T-cell (primary cell): ENCODE measurements around the gene GPHB5. TPM values are rescaled to one million over a fixed set of nuclear protein-coding genes. Genes with fewer than 3 reads are reported as not detected.

Experiments used
- ATAC-seq, 4 experiments: fragments of 200-7000 bp in 3 of 4; fragments of 150-1000 bp in 1 of 4; cut with Tn5 transposase; replicated peaks in 1 of 4; 1 replicate in 3 of 4; 2 replicates in 1 of 4; pipeline ENCODE4 v1.10.0; 2021; ENCODE audit warnings: moderate library complexity in 3 of 4, mild to moderate bottlenecking in 2 of 4, moderate number of reproducible peaks in 1 of 4
- CTCF ChIA-PET, 2 donors: fragments of 300-600 bp; sonication (Branson Sonifier 250); formaldehyde crosslinking; loops; one replicate each; lab custom pipeline; 2022; ENCODE audit warnings: antibody characterized with exemption in 2 of 2; lab: Charles Lee
- POLR2A ChIA-PET, 2 donors: fragments of 300-600 bp; sonication (Branson Sonifier 250); formaldehyde crosslinking; loops; one replicate each; lab custom pipeline; 2022; ENCODE audit warnings: antibody characterized with exemption in 2 of 2; lab: Charles Lee
- DNase-seq, 35 experiments: peaks; one replicate each; pipeline versions ENCODE4 v3.0.0 to v3.0.0-alpha.2; 2013 to 2023
- H3K27ac ChIP-seq: one replicate; pipeline ENCODE4 v1.5.1; 2013; ENCODE audit warnings: low read length
- H3K27me3 ChIP-seq, 2 experiments: replicated peaks in 1 of 2; 1 replicate in 1 of 2; 2 replicates in 1 of 2; pipeline versions ENCODE4 v1.6.1 to v1.7.0; 2013; ENCODE audit warnings: low read length in 1 of 2, mixed read lengths in 1 of 2; ENCODE audit not compliant: control insufficient read depth in 2 of 2, insufficient read depth in 2 of 2; ENCODE audit errors: extremely low read depth in 1 of 2
- H3K36me3 ChIP-seq, 2 donors: 1 replicate in 1 of 2; 2 replicates in 1 of 2; pipeline versions ENCODE4 v1.6.1 to v1.7.0; 2013; ENCODE audit warnings: low read length in 1 of 2; ENCODE audit not compliant: control insufficient read depth in 2 of 2, insufficient read depth in 1 of 2; ENCODE audit errors: extremely low read depth in 1 of 2
- H3K4me1 ChIP-seq, 2 experiments: 1 replicate in 1 of 2; 2 replicates in 1 of 2; pipeline versions ENCODE4 v1.6.1 to v1.7.0; 2013; ENCODE audit warnings: low read length in 2 of 2, mixed read lengths in 1 of 2; ENCODE audit not compliant: insufficient read depth in 2 of 2, control insufficient read depth in 1 of 2; ENCODE audit errors: extremely low read depth in 1 of 2
- H3K4me3 ChIP-seq, 2 donors: 1 replicate in 1 of 2; 2 replicates in 1 of 2; pipeline versions ENCODE4 v1.5.1 to v1.7.0; 2013; ENCODE audit warnings: mild to moderate bottlenecking in 2 of 2, low read length in 1 of 2, moderate library complexity in 1 of 2; ENCODE audit not compliant: control insufficient read depth in 1 of 2; ENCODE audit errors: extremely low read depth in 1 of 2
- H3K9me3 ChIP-seq: 2 replicates; pipeline ENCODE4 v1.7.0; 2013
- H3K27ac Mint-ChIP-seq, 2 donors: one replicate each; pipeline ENCODE4 v1.8.0; 2020 to 2021; ENCODE audit warnings: mild to moderate bottlenecking in 2 of 2, mixed read lengths in 2 of 2
- H3K27me3 Mint-ChIP-seq, 2 donors: one replicate each; pipeline ENCODE4 v1.8.0; 2021 to 2022; ENCODE audit warnings: mixed read lengths in 2 of 2
- H3K36me3 Mint-ChIP-seq: one replicate; pipeline ENCODE4 v1.8.0; 2021; ENCODE audit warnings: mixed read lengths
- H3K4me1 Mint-ChIP-seq, 3 donors: one replicate each; pipeline ENCODE4 v1.8.0; 2020 to 2022; ENCODE audit warnings: mixed read lengths in 3 of 3, mild to moderate bottlenecking in 1 of 3
- H3K4me3 Mint-ChIP-seq, 3 donors: one replicate each; pipeline ENCODE4 v1.8.0; 2020 to 2022; ENCODE audit warnings: mild to moderate bottlenecking in 3 of 3, mixed read lengths in 3 of 3, moderate library complexity in 3 of 3
- H3K9me3 Mint-ChIP-seq, 3 donors: one replicate each; pipeline ENCODE4 v1.8.0; 2020 to 2022; ENCODE audit warnings: mixed read lengths in 3 of 3
- WGBS: methylation state at CpG from one replicate; pipeline ENCODE4 v1.1.5; 2013; ENCODE audit warnings: missing lambda C conversion rate; ENCODE audit not compliant: insufficient coverage; 5-methylcytosine and 5-hydroxymethylcytosine counted together
- total RNA-seq, 35 experiments: library from RNA in 6 of 35; stranded (reverse) in 6 of 35; fragments of 120-200 nt in 1 of 35; gene quantifications; one replicate each; pipeline versions ENCODE4 v1.2.1 to v1.2.4 and lab custom pipeline; 2013 to 2026

Gene GPHB5
- total RNA-seq, 5 donors from 2014 or later (not counting 1 experiment from before 2014, with no cell fraction given): not detected

DNA sequence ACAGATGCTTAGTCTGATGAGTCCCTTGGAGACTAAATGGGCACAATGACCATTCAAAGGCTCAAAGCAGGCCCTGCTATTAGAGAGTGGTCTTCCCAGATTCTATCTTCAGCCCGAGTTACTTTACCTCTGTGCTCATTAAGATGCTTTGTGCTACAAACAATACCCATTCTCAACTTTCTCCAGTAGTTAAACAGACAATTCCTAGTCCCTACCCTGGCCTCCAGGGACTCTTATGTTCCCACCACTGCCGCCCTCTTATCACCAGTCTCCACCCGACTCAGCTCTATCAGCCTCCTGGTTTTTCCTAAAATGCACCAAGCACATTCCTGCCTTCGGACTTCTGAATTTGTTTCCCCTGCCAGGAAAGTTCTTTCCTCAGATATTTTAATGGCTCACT lies 25.6 kb upstream of the GPHB5 start:
- Histone ChIP-seq H3K4me3 (no peak overlapping the region), H3K27ac (no peak overlapping the region), H3K36me3 (no peaks in the 10 kb centered on the region), H3K27me3 (peaks cover 2 to 20% of the 10 kb centered on the region in 2 experiments), H3K4me1 (no peaks in the 10 kb centered on the region), H3K9me3 (no peaks in the 10 kb centered on the region)
- Mint-ChIP-seq H3K36me3 (no peaks in the 10 kb centered on the region), H3K9me3 (no peaks in the 10 kb centered on the region), H3K4me1 (no peaks in the 10 kb centered on the region), H3K27me3 (peaks cover 29 to 39% of the 10 kb centered on the region in 2 donors), H3K4me3 (no peak overlapping the region), H3K27ac (no peak overlapping the region)
- POLR2A ChIA-PET: no interaction called here
- CTCF ChIA-PET: no interaction called here
- 73% methylated on average over 4 of the region's 4 CpGs for WGBS
- DNase-seq (no peak), ATAC-seq (no peak)

DNA sequence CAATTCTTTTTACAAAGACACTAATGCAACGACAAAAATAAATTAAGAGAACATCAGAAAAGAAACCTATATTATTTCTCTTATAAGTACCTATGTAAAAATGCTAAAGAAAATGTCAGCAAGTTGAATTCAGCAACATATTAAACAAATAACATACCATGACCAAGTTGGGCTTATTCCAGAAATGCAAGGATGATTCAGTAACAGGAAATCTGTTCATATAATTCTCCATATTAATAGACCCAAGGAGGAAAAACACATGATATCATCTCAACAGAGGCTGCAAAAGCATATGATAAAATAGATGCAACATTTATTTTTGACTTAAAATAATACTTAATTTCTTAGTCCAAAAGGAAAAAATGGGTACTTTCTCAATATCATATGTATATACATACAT lies 25.1 kb upstream of the GPHB5 start:
- no peaks in the 10 kb centered on the region for H3K36me3 ChIP-seq
- H3K4me3 ChIP-seq: no peak overlapping the region
- H3K27me3 Mint-ChIP-seq: peaks cover 29 to 39% of the 10 kb centered on the region in 2 donors
- no peaks in the 10 kb centered on the region for H3K4me1 Mint-ChIP-seq
- no peak overlapping the region for H3K27ac ChIP-seq
- H3K9me3 ChIP-seq: no peaks in the 10 kb centered on the region
- DNase-seq (no peak), ATAC-seq (no peak)
- no peaks in the 10 kb centered on the region for H3K36me3 Mint-ChIP-seq
- H3K4me1 ChIP-seq: no peaks in the 10 kb centered on the region
- POLR2A ChIA-PET: no interaction called here
- peaks cover 0 to under 1% (median 0%) of the 10 kb centered on the region in 3 donors for H3K9me3 Mint-ChIP-seq
- CTCF ChIA-PET: no interaction called here
- peaks cover 2 to 20% of the 10 kb centered on the region in 2 experiments for H3K27me3 ChIP-seq
- H3K27ac Mint-ChIP-seq: no peak overlapping the region
- WGBS: no CpG with 5 or more reads among the region's 1 CpG
- no peak overlapping the region for H3K4me3 Mint-ChIP-seq

DNA sequence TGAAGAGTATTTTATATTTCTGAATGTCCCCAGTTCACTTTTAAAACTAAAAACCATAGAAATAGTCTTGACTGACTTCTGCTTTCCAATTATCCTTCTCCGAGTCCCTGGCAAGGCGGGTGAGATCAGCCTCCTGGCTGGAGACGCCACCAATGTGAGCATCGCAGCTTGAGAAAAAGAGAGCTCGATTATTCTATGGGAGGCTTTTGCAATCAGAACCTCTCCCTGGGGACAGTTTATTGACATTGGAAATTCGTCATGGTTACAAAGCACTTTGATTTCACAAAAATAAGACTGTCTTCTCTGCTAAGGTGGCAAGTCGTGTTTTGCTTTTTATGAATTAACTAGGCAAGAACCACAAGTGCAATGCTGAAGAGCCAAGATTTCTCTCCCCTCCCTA lies 23.6 kb upstream of the GPHB5 start:
- Mint-ChIP-seq H3K4me1 (no peaks in the 10 kb centered on the region), H3K27me3 (peaks cover 28 to 39% of the 10 kb centered on the region in 2 donors), H3K9me3 (peaks cover 0 to 2% (median 0%) of the 10 kb centered on the region in 3 donors), H3K36me3 (no peaks in the 10 kb centered on the region), H3K27ac (no peak overlapping the region), H3K4me3 (no peak overlapping the region)
- POLR2A ChIA-PET: no interaction called here
- no peak for DNase-seq
- Histone ChIP-seq H3K9me3 (no peaks in the 10 kb centered on the region), H3K4me3 (no peak overlapping the region), H3K27me3 (peaks cover 2 to 13% of the 10 kb centered on the region in 2 experiments), H3K4me1 (no peaks in the 10 kb centered on the region), H3K36me3 (no peaks in the 10 kb centered on the region), H3K27ac (no peak overlapping the region)
- no peak for ATAC-seq
- CTCF ChIA-PET: interaction anchor here in 1 of 2 donors (0.6 kb wide), 1 partner anchor 798 kb away, joined by 3 read pairs; no protein-coding TSS in a partner anchor
- WGBS: 88% methylated on average over 4 of the region's 7 CpGs

DNA sequence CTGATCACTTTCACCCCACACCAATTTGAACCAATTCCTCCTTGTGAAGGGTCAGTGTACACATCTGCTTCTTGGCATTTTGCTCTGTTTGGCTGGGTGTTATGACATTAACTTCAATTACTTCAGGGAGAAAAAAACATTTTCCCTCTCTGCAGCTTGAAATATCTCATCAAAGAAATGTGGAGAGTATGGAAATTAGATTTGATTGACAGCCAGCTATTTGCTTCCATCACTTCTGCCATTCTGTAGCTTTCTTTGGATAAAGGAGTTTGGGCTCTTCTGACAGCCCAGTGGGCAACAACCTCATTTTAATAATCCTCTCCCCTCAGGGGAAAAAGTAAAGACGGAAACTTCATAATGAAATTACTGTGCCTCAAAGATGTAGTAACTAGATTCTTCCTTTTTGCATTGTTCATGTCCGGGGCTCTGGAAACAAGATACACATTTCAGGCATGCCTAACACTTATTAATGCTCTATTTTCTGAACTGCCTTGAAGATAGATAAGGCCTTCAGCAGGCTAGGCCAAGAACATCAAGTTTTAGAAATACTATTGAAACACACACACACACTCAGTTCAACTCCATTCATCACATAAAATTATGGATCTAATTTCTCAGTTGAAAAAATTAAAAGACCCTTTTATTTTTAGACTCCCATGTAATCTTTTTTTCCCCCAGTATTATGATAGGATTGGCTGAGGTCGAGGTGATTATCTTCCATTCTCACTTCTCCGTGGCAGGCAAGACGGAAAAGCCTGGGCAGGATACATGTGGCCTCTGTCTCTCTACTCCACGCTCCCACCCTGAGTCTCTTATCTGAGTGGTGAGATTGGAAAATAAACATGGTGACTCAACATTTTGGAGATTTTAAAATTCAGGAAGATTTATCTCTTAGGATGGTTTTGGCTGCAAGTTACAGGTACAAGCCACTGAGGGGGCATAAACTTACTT lies 10.3 kb upstream of the GPHB5 start:
- WGBS: 73% methylated on average over 1 of the region's 6 CpGs
- Mint-ChIP-seq H3K4me3 (no peak overlapping the region), H3K27me3 (peaks cover 21 to 26% of the 10 kb centered on the region in 2 donors), H3K27ac (no peak overlapping the region), H3K36me3 (no peaks in the 10 kb centered on the region), H3K9me3 (no peaks in the 10 kb centered on the region), H3K4me1 (no peaks in the 10 kb centered on the region)
- no peak overlapping the region for H3K27ac ChIP-seq
- peaks cover 0 to 11% of the 10 kb centered on the region in 2 experiments for H3K27me3 ChIP-seq
- no peaks in the 10 kb centered on the region for H3K36me3 ChIP-seq
- no peaks in the 10 kb centered on the region for H3K9me3 ChIP-seq
- ATAC-seq (no peak), DNase-seq (no peak)
- no peak overlapping the region for H3K4me3 ChIP-seq
- POLR2A ChIA-PET: no interaction called here
- H3K4me1 ChIP-seq: no peaks in the 10 kb centered on the region
- CTCF ChIA-PET: no interaction called here

DNA sequence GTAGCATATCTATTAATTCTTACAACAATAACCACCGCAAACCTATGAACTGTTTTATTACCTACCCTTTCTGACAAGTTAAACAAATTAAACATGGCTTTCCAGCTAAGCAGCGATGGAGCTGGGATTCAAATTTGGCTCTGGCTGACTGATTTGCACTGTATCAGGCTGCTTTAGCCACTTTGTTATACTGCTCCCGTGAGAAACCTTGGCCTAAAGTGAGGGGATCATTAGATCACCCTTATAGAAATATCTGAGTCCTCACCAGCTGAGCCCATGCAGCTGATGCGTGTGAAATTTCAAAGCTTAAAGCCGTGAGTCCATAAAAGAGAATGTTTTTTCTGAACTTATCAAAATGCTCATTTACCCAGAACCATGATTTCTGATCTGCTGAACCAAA lies 8.1 kb upstream of the GPHB5 start:
- Histone ChIP-seq H3K4me3 (no peak overlapping the region), H3K27ac (no peak overlapping the region), H3K9me3 (no peaks in the 10 kb centered on the region), H3K4me1 (no peaks in the 10 kb centered on the region), H3K27me3 (peaks cover 0 to under 1% of the 10 kb centered on the region in 2 experiments), H3K36me3 (no peaks in the 10 kb centered on the region)
- ATAC-seq (no peak), DNase-seq (no peak)
- WGBS: 92% methylated on average over 5 of the region's 5 CpGs
- ChIA-PET POLR2A (no interaction called here), CTCF (interaction anchor here (0.6 to 0.8 kb wide), 2 partner anchors 13 to 1810 kb away, joined by 3 to 7 read pairs; no protein-coding TSS in a partner anchor)
- Mint-ChIP-seq H3K4me1 (no peaks in the 10 kb centered on the region), H3K27me3 (peaks cover 18 to 20% of the 10 kb centered on the region in 2 donors), H3K4me3 (no peak overlapping the region), H3K27ac (no peak overlapping the region), H3K36me3 (no peaks in the 10 kb centered on the region), H3K9me3 (no peaks in the 10 kb centered on the region)

DNA sequence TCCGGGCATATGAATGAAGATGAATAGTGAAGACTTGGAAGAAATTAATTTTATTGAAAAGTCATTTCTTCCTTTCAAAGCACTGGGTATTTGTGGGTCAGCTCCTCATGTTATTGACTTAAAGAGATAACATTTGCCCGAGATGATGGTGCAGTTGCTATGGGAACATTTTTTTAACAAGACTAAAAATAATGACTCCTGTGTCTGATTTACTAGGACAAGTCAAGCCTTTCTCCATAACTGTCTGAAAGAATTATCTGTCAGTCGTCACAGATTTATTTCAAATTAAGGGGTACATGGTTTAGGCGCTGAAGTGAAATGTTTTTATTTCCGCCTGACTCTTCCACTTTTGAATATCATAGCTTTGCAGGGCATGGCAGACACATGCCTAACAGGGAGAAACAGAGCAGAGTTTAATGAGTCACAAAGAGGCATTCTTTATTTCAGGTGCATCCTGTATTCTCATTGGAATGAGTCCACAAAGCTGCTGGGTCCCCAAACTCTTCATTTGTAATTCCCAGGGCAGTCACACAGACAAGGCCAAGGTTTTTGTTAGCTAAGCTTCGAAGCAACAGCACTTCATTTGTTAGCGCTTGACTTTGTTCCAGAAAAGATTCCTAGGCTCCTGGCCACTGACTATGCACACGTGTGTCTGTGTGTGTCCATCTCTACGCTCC lies 4.3 kb upstream of the GPHB5 start:
- Histone ChIP-seq H3K36me3 (no peaks in the 10 kb centered on the region), H3K9me3 (no peaks in the 10 kb centered on the region), H3K27me3 (no peaks in the 10 kb centered on the region), H3K27ac (no peak overlapping the region), H3K4me1 (no peaks in the 10 kb centered on the region), H3K4me3 (no peak overlapping the region)
- no peak overlapping the region for H3K27ac Mint-ChIP-seq
- 93% methylated on average over 2 of the region's 9 CpGs for WGBS
- ChIA-PET POLR2A (no interaction called here), CTCF (no interaction called here)
- H3K27me3 Mint-ChIP-seq: peaks cover 13 to 15% of the 10 kb centered on the region in 2 donors
- no peaks in the 10 kb centered on the region for H3K4me1 Mint-ChIP-seq
- ATAC-seq (no peak), DNase-seq (no peak)
- no peaks in the 10 kb centered on the region for H3K9me3 Mint-ChIP-seq
- H3K4me3 Mint-ChIP-seq: no peak overlapping the region
- no peaks in the 10 kb centered on the region for H3K36me3 Mint-ChIP-seq
